GM18507 (cell line): ENCODE data around the gene SHISA6.

Source experiments
- DNase-seq: peaks from one replicate; pipeline ENCODE4 v3.0.0; 2011; ENCODE audit warnings: low read depth; ENCODE audit not compliant: insufficient read length; ENCODE audit errors: extremely low spot score
- FAIRE-seq: peaks from 2 replicates; lab custom pipeline; 2011; peaks lifted over from hg19 to GRCh38; lab: Jason Lieb, UNC

Gene SHISA6

DNA sequence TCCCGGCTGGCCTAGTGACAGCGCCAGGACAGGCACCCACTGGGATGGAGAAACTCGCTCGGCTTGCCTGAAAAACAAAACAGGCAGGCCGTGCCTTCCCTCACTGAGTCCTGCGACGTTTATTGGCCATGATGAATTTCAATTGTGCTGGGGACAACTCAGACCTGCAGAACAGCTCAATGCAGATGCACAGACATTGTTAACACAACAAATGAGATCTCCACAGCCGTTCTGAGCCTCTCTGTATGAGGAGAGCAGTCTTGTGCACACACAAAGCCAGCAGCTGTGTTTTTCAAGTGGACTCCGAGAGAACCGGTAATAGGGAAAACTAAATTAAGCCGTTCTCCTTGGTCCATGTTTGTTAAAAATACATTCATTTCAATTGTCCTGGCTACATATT, 15.9 kb downstream of the SHISA6 start:
- no peak for FAIRE-seq
- DNase-seq = no peak

DNA sequence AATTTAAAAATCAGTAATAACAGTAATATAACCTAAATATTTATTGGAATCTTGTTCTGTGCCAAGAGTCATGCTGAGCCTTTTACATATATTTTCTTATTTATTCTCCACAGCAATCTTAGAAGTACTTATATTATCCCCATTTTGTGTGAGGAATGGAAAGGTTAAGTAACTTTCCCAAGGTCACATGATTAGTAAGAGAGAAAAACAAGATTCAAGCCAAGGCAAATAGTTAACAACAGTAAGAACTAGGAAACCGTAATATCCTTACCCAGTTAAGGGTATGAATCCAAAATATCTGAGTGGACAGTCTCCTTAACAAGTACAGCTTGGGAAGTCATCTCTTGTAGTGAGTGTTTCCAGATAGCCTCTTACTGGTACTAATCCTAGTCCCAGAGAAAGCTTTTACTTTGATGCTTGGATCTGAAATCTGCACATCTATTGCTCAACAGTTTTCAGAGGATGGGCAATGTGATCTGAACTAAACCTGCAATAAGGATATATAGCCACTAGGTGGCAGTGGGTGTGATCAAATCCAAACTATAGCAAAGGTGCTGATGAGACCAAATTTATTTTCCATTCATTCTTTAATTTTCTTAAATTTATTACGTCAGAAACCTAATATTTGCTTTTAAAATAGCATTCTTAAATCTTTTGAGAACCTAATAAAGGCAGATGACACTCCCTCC, 23.3 kb downstream of the SHISA6 start:
- FAIRE-seq = no peak
- no peak for DNase-seq

DNA sequence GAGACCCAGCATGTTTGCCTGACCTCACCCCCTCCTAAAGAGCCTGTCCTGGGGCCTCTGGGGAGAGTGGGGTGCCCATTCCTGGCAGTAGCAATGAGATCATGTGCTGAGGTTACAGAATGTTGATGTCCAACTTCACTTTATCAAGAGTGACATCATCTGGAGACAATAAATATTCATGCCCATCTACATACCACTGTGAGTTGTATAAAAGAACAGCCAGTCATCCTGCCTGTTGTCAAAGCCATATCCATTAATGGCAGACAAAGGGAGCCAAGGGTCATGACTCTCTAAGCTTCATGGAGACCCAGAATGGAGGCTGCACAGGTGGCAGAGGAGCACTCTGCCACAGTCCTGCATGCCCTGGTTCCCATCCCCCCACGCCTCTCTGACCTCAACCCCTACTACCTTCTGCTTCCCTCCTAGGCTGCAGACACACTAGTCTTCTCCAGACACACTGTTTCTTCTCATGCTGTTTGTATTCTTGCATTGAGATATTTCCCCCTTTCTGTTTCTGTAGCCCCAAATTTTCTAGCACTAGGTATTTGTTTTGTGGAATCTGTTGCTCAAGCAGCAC, 27.1 kb downstream of the SHISA6 start:
- FAIRE-seq (no peak), DNase-seq (no peak)

DNA sequence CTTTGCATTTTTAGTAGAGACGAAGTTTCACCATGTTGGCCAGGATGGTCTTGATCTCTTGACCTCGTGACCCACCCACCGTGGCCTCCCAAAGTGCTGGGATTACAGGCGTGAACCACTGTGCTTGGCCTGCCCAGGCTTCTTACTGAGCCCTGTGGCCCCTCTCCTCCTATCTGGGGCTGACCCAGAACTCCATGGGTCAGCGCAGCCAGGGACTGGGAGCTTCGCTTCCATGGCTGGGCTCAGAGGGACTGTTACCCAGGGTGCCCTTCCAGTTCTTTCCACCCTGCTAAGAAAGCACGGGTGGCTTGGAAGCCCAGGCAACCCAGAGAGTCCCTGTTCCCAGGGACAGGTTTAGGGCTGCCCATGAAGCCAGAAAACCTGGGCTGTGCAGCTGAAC, 28.2 kb downstream of the SHISA6 start:
- FAIRE-seq = no peak
- no peak for DNase-seq

DNA sequence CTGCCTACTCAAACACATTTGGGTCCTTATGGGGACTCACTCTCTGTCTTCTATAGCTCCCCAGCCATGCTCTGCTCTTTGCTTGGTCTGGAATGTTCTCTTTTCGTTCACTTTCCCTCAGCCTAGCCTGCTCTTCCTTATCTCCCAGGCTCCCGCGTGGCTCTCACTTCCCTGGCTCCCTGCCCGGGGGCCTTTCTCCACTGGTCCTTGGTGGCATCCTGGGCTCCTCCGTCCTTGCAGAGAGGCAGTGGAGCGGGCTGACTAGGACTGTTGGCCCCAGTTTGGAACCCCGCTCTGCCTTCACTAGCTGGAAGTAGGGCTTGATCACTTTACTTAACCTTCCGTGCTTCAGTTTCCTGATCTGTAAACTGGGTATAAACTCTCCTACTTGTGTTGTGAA, 31.2 kb downstream of the SHISA6 start:
- DNase-seq (no peak), FAIRE-seq (no peak)

DNA sequence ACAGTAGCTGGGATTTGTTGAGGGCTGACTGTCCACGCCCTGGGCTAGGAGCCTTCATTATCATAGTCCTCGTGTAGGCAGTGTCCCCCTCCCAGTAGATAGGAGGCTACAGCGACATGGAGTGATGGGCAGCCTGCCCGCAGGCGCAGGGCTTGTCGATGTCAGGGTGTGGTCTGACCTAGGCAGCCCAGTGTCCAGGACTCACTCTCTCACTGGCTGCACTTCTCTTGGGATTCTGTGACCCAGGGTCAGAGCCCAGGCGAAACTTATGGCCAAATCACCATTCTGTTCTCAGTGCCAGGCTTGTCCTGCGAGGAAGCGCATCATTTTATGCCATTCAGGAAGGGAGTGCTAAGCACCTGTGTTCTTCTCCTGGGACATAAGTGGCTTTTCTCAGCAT, 32.6 kb downstream of the SHISA6 start:
- DNase-seq = no peak
- FAIRE-seq = no peak

DNA sequence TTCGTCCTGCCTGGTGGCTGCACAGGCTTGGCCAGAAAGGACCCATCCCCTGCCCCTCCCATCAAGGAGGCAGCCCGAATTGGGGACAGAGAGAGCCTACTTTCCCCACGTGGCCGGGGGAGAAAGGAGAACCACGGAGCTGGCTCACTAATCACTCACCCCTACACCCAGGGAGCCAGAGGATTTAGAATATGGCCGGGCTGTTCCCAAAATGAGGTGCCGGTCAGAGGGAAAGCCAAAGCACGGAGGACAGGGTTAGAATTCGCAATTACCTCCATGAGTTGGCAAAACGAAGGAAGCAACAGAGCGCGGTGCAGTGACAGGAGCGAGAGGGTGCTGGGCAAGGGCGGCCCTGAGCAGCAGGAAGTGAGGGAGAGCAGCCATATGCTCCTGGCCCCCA, 33.1 kb downstream of the SHISA6 start:
- DNase-seq = no peak
- no peak for FAIRE-seq

DNA sequence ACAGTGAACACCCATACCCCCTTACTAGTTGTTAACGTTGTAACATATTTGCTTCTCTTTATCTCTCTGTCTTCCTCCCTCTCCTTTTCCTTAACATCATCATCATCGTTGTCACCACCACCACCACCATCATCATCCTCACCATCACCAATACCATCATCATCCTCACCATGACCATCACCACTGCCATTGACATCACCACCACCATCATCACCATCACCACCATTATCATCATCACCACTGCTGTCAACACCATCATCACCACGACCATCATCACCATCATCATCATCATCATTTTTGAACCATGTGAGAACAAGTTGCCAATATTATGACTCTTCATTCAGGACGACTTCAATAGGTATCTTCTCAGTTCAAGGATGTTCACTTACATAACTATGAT, 35.5 kb downstream of the SHISA6 start:
- DNase-seq (no peak), FAIRE-seq (no peak)

DNA sequence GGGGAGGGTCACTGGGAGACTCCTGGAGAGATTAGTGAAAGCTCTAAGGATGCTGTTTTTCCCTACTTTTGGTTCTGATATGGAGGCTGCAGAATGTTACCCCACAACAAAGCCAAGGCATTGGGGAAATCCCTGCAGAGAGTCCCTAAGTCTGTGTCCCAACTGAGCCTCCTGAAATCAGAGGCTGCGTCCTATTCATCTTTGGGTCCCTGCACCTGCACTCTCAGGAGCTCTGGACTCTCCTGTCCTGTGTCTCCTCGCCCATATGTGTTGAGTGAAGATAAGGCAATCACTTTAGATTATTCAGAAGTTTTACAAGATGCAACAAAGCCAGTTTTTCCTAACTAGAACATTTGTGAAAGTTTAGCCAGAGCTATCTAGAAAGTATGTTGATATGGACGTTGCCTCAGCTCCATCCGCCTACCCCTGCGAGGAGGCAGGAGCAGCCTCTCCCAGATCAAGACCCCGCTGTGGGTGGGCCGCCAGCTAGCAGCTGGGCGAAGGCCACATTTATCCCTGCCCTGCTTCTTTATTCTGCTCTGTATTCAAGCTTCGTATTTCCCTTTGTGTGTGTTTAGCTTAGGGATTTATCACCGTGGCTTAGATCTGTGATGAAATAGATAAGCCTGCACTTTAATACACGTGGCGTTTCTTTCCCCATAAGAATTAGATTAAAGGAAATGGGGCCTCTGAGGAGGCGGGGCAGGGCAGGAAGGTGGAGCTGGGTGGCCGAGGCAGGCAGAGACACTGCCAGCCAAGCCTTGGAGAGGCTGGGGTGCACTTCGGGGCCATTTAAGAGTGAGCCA, 37.4 kb downstream of the SHISA6 start:
- FAIRE-seq = no peak

DNA sequence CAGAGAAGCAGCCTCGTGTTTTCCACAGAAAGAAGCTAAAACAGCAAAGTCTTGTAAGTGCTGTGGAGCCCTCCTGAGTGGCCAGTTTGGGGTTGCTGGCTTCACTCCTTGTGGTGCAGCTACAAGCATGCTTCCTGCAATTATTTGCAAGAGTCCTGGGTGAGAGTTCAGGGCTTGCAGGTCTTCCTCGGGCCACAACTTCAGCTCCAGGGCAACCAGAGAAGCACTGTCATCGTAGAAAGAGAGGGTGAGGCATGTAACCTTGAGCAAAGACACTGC, 37.9 kb downstream of the SHISA6 start:
- FAIRE-seq (no peak), DNase-seq (no peak)

More for the DNA sequence above, 37.4 kb downstream of the SHISA6 start:
- DNase-seq = no peak

DNA sequence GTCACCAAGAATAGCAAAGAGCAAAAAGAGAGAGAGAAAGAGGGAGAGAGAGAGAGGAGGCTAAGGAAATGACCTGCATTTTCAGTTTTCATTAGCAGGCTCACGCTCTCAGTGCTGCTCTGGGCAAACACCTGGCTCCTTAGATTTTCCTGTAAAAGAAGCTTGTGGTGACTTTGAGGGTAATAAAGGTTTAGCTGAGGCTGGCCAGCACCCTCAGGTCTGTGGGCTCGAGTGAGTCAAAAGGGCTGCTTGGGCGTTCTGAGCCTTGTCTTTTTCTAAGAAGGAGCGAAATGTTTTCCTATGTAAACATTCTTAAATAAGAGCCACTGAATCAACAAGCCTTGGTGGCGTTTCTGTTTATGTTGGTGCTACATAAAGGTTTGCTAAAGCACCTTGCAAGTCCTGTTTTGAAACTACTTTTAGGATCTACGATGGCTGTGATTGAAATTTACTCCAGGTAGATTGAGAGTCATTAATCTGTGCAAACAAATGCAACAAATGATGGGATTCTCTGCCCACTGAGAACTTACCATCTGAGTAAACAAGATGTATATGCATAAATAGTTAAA, 38.8 kb downstream of the SHISA6 start:
- no peak for DNase-seq

DNA sequence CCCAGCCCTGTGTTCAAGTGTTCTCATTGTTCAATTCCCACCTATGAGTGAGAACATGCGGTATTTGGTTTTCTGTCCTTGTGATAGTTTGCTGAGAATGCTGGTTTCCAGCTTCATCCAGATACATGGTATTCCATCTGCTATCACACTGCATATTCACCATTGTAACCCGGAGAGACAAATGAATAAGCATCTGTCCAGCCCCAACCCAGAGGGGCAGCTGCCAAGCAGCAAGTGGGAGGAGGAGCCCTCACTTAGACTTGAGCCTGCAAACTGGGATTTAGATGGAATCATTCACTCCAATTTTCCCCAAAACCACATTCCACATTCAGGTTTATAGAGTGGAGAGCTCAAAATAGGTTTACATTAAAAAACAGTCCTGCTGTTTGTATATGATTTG, 41.6 kb downstream of the SHISA6 start:
- FAIRE-seq (no peak), DNase-seq (no peak)

More for the DNA sequence above, 38.8 kb downstream of the SHISA6 start:
- no peak for FAIRE-seq

DNA sequence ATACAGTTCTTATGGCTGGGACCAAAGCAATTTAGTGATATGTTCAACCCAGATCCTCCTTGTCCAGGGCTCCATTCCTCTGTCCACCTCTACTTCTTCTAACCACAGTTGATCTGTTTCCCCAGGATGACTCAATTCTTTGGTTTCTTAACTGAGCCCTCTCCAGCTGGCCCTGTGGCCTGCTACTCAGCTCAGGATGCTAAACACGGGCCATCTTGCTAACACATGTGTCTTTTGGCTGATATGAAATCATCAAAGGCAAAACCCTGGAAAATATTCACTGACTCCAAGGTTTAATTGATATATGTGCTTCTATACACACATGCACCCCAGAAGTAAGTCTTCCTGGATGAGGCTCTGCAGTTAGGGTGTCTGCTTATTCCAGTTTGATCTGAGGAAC, 43.8 kb downstream of the SHISA6 start:
- FAIRE-seq (no peak), DNase-seq (no peak)

DNA sequence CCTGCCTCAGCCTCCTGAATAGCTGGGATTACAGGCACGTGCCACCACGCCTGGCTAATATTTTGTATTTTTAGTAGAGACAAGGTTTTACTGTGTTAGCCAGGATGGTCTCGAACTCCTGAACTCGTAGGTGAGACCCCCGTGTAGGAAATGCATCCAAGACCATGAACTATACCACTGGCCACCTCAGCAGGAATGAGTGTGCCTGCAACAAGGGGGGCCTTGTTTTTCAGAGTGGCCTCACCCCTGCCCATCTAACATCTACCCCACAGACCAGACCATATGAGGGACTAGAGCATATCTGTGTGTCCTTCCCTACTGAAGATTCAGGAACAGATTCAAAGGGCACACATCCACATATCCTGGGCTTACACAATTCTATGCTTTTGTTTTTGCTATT, 44.9 kb downstream of the SHISA6 start:
- no peak for FAIRE-seq
- DNase-seq = no peak

DNA sequence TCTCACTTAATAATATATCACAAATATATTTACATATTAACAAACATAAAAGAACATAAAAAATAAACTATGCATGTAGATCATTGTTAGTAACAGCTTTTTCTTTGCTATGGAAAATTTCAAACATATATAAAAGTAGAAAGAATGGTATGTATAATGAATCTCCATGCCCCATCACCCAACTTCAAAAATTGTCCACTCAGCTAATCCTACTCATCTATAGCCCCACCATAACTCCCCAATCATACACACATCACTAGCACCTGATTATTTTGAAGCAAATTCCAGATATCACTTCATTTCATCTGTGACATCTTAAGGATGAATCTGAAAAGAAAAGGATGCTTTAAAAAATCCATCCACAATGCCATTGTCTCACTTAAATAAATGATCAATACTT, 46.8 kb downstream of the SHISA6 start:
- no peak for DNase-seq
- FAIRE-seq = no peak

DNA sequence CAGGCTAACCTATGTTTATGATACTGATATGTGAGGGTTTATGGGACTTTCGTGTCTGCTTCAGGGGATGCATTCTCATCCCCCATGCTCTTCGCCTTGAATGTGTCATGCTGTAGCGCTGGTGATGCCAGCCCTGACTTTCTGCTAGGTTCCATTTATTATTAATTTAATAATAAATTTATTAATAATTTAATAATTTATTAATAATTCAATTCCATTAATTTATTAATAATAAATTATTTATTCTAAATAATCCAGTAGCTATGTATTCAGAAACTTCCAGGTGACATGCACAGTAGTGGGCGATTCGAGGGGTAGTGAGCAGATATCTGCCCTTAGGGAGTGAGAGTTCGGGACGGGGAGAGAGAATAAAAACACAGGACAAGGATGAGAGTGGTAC, 49.8 kb downstream of the SHISA6 start:
- DNase-seq (no peak), FAIRE-seq (no peak)

DNA sequence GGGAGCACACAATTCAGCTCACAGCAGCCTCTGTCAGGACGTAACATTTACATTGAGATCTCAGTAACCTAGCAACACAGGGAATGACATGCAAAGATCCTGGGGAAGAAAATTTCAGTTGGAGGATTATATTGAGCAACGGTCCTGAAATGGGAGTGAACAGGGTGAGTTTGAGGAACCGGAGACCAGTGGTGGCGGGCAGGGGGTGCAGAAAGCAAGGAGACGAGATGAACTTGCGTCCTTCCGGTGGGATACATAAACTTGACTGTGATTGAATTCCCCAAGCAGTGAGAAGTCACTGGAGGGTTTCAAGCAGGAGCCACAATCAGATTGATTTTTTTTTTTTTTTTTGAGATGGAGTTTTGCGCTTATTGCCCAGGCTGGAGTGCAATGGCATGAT, 51.5 kb downstream of the SHISA6 start:
- FAIRE-seq (no peak), DNase-seq (no peak)

DNA sequence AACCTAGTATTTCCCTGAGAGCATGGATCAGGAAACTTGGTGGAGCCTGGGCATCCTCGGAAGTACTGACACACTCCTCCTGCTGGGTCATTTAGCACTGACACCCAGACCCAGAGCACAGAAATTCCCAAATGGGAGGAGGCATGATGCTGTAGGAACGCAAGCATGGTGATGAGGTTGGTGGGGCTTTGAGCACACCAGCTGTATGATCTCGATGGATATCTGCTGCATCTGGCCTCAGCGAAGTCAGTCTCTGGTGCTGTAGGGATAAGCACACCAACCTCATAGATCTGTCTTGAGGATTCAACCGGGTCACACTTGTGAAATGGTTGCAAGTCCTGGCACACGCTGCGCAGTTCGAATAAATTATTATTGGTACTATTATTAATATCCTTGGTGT, 52.5 kb downstream of the SHISA6 start:
- no peak for DNase-seq
- FAIRE-seq = no peak

DNA sequence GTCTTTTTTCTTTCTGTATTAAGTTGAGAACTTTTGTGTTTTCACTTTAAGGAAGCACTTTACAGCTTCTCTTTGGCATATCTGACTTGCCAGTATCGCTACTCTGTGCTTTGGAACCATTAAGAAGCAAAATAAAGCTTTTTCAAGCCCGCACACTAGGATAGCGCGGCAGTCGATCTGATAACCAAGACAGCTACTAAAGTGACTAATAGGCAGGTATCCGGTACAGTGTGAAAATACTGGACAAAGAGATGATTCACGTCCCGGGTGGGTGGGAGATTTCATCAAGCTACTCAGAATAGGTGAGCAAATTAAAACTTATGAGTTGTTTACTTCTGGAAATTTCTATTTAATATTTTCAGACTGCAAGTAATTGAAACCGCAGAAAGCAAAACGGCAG, 53.8 kb downstream of the SHISA6 start:
- no peak for DNase-seq
- FAIRE-seq = no peak

DNA sequence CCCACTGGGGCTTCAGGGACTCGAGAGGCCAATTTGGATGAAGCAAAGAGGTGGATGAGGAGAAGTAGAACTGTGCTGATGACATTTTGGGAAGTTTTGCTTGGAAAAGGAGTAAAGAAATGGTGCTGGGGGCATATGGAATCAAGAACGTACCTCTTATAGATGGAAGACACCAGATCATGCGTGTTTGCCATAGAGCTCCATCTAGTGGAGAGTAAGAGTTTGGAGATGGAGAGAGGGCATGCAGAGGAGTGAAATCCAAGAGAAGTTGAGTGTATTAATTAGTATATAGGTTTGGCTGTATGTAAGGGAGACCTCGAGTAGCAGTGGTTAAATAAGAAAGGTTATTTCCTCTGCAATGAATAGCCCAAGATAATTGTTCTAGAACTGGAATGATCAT, 56.0 kb downstream of the SHISA6 start:
- no peak for DNase-seq
- FAIRE-seq = no peak

DNA sequence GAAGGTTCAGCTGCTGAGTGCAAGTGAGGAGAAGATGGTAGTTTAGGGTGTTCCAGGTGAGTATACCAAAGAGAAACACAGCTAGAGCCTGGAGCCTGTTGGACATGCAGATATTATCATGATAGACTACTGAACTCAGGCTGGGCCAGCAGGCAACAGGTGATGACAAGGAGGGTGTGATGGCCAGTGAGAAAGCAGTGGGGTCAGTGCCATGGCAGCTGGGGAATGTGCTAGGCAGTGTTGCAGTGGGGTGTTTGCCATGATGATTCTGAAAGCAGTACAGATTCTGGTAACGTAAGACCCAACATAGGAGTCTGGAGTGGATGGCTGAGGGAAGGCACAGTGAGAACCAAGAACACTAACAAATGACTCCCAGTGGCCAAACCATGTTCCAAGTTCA, 57.4 kb downstream of the SHISA6 start:
- no peak for FAIRE-seq
- no peak for DNase-seq
